PC-3 (cell line): Measurements from ENCODE around the gene PAQR5. TPM values are rescaled to one million over a fixed set of nuclear protein-coding genes. Genes with fewer than 3 reads are reported as not detected.
"Not testable (repeated sequence)": the region's sequence is repeated elsewhere in the genome, so short reads cannot be mapped to it uniquely, and the experiment has no call there.

Experiments
- ATAC-seq: fragments of 200-7000 bp; cut with Tn5 transposase; 2 replicates; pipeline ENCODE4 v1.9.1; 2020; ENCODE audit warnings: mild to moderate bottlenecking, moderate library complexity
- BruUV-seq: library from RNA; stranded (reverse); fragments of 400-500 nt; replicated peaks from 2 replicates; lab custom pipeline; 2021; lab: Mats Ljungman, UMichigan
- CTCF ChIA-PET: fragments of 300-600 bp; sonication (Branson Sonifier 250); formaldehyde crosslinking; loops from one replicate; lab custom pipeline; 2022; ENCODE audit warnings: antibody characterized with exemption; lab: Charles Lee
- POLR2A ChIA-PET: fragments of 300-600 bp; sonication (Branson Sonifier 250); formaldehyde crosslinking; loops from one replicate; lab custom pipeline; 2022; ENCODE audit warnings: antibody characterized with exemption; ENCODE audit not compliant: unreplicated experiment; lab: Charles Lee
- DNase-seq: peaks from one replicate; pipeline ENCODE4 v3.0.0-alpha.2; 2015
- H2AFZ ChIP-seq: fragments of 300-600 bp; sonication (generic); 2 replicates; pipeline ENCODE4 v1.6.0; 2016; ENCODE audit warnings: antibody characterized with exemption, low read length
- H3F3A ChIP-seq: fragments of 300-600 bp; sonication (generic); one replicate; pipeline ENCODE4 v1.6.0; 2017; ENCODE audit warnings: antibody characterized with exemption, low read length, control low read depth, mild to moderate bottlenecking; ENCODE audit not compliant: unreplicated experiment
- H3K27ac ChIP-seq: fragments of 300-600 bp; sonication (generic); 2 replicates; pipeline ENCODE4 v1.5.1; 2016; ENCODE audit warnings: mild to moderate bottlenecking, low read length
- H3K27me3 ChIP-seq: fragments of 300-600 bp; sonication (generic); 2 replicates; pipeline ENCODE4 v1.6.1; 2016; ENCODE audit warnings: low read length, mixed read lengths
- H3K36me3 ChIP-seq: fragments of 300-600 bp; sonication (generic); 2 replicates; pipeline ENCODE4 v1.6.1; 2016; ENCODE audit warnings: low read depth, mixed run types, low read length, mixed read lengths
- H3K4me1 ChIP-seq: fragments of 300-600 bp; sonication (generic); 2 replicates; pipeline ENCODE4 v1.5.1; 2016; ENCODE audit warnings: low read length; ENCODE audit not compliant: insufficient read depth
- H3K4me2 ChIP-seq: fragments of 300-600 bp; sonication (generic); 2 replicates; pipeline ENCODE4 v1.6.0; 2016; ENCODE audit warnings: low read length
- H3K4me3 ChIP-seq: fragments of 300-600 bp; sonication (generic); 2 replicates; pipeline ENCODE4 v1.5.1; 2016; ENCODE audit warnings: mild to moderate bottlenecking, low read length, mixed read lengths
- H3K79me2 ChIP-seq: fragments of 300-600 bp; sonication (generic); 2 replicates; pipeline ENCODE4 v1.6.1; 2017; ENCODE audit warnings: low read length, mixed read lengths
- H3K9ac ChIP-seq: fragments of 300-600 bp; sonication (generic); 2 replicates; pipeline ENCODE4 v1.6.0; 2016; ENCODE audit warnings: mild to moderate bottlenecking, low read length
- H3K9me2 ChIP-seq: fragments of 300-600 bp; sonication (generic); replicated peaks from 2 replicates; pipeline ENCODE4 v1.6.1; 2016; ENCODE audit warnings: mixed run types, low read length, mixed read lengths
- H3K9me3 ChIP-seq: fragments of 300-600 bp; sonication (generic); 2 replicates; pipeline ENCODE4 v1.6.1; 2016; ENCODE audit warnings: low read length, mixed read lengths
- H4K20me1 ChIP-seq: fragments of 300-600 bp; sonication (generic); 2 replicates; pipeline ENCODE4 v1.6.1; 2016; ENCODE audit warnings: low read length, mixed read lengths
- EZH2 ChIP-seq: fragments of 300-600 bp; sonication (generic); IDR thresholded peaks from one replicate; pipeline ENCODE4 v1.6.1; 2017; ENCODE audit warnings: antibody characterized with exemption, mild to moderate bottlenecking, low read length; ENCODE audit not compliant: unreplicated experiment
- EZH2phosphoT487 ChIP-seq: fragments of 300-600 bp; sonication (generic); IDR thresholded peaks from 2 replicates; pipeline ENCODE4 v1.6.1; 2018; ENCODE audit warnings: mild to moderate bottlenecking, antibody characterized with exemption, low read length, borderline replicate concordance
- intact Hi-C: fragments of 100-400 bp; cut with micrococcal nuclease; formaldehyde crosslinking; loops from 2 replicates; pipeline ENCODE4 v1.9.0; 2023
- total RNA-seq: library from RNA; depleted of rRNA; stranded (reverse); fragments of >200 nt; gene quantifications from 2 replicates; pipeline ENCODE4 v1.2.3, GENCODE V29; 2014
- TF ChIP-seq, protein P1 (sequence below): fragments of 300-600 bp; sonication (generic); conservative IDR thresholded peaks from 2 replicates; pipeline ENCODE4 v1.5.1; 2017; ENCODE audit warnings: antibody characterized with exemption, low read depth, mild to moderate bottlenecking, low read length

Gene PAQR5
- total RNA-seq, 1 experiment from 2014 or later = 12.2 TPM

DNA sequence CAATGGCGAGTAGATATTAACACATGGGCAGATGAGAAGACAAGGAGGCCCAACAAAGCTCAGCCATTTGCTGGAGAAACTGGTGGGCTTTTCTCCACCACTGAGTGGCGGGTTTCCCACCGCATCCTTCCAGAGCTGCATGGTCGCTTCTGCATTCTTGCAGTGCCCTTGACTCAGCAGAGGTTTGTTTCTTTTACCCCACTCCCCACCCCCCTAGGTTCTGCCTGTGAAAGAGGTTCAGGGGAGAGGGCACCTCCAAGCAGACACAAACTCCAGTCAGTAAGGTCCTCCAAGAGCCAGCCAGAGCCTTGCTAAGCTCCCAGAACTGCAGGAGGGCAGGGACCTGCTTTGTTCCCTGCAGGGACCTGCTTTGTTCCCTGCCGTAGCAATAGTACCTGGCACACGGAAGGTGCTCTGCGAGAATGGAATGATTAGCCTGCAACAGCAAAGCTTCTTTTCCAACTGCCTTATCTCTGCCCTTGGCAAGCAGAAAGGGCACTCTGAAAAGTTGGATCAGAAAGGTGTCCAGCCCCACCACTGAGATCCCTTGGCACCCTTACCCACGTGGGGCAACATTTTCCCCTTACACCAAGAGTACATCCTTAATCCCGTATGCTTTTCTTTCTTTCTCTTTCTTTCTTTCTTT, 1.4 kb downstream of the PAQR5 start:
- ChIA-PET POLR2A (no interaction called here), CTCF (no interaction called here)
- no peaks in the 10 kb centered on the region for H4K20me1 ChIP-seq
- no peaks in the 10 kb centered on the region for H3K9me3 ChIP-seq
- no peak overlapping the region for H3K27ac ChIP-seq
- no peaks in the 10 kb centered on the region for H3F3A ChIP-seq
- no peaks in the 10 kb centered on the region for H3K9me2 ChIP-seq
- H3K36me3 ChIP-seq = no peaks in the 10 kb centered on the region; the same call in 1 of the 2 replicates
- H3K27me3 ChIP-seq = no peaks in the 10 kb centered on the region
- H3K4me3 ChIP-seq = no peak overlapping the region; the same call in 1 of the 2 replicates
- H3K9ac ChIP-seq = no peak overlapping the region
- DNase-seq = no peak
- H2AFZ ChIP-seq = no peak overlapping the region
- BruUV-seq = TSS peak; percentile 44
- ATAC-seq = no peak
- no peak for TF ChIP-seq EZH2
- peaks cover 26% of the 10 kb centered on the region for H3K4me1 ChIP-seq
- H3K4me2 ChIP-seq = peak overlapping the region; percentile 93
- intact Hi-C loops = no loop called here
- H3K79me2 ChIP-seq = no peaks in the 10 kb centered on the region; the same call in 1 of the 2 replicates

DNA sequence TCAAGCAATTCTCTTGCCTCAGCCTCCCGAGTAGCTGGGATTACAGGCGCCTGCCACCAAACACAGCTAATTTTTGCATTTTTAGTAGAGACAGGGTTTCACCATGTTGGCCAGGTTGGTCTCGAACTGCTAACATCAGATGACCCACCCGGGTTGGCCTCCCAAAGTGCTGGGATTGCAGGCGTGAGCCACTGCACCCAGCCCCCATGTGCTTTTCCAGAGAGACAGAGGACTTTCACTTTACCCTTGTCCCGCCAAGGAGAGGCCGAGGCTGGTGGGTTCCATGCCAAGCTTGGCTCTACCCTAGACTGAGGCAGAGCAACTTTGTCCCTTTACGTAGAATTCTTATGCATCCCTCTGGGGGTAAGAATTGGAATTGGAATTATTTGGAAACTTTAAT, 2.4 kb downstream of the PAQR5 start:
- H3K79me2 ChIP-seq, H3K9ac ChIP-seq, H3F3A ChIP-seq, BruUV-seq, ATAC-seq, H3K36me3 ChIP-seq, POLR2A ChIA-PET, H3K4me2 ChIP-seq, intact Hi-C loops, H3K4me3 ChIP-seq, H3K27ac ChIP-seq, H3K9me3 ChIP-seq, DNase-seq, H3K27me3 ChIP-seq, CTCF ChIA-PET, H4K20me1 ChIP-seq, H3K9me2 ChIP-seq, H2AFZ ChIP-seq: not testable (repeated sequence)
- peaks cover 36% of the 10 kb centered on the region for H3K4me1 ChIP-seq

DNA sequence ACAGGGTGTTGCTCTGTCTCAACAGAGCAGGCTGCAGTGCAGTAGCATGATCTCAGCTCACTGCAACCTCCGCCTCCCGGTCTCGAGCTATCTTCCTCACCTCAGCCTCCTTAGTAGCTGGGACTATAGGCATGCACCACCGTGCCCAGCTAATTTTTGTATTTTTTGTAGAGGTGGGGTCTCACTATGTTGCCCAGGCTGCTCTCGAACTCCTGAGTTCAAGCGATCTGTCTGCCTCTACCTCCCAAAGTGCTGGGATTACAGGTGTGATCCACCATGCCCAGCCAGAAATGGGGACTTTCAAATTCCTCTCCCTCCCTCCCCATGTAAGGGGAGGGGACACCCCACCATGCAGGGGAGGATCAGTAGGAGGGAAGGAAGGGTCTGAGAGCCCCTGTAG, 3.4 kb downstream of the PAQR5 start:
- intact Hi-C loops, H3K9me2 ChIP-seq, H3K4me2 ChIP-seq, H3K27ac ChIP-seq, H2AFZ ChIP-seq, H3K9me3 ChIP-seq, DNase-seq, H4K20me1 ChIP-seq, CTCF ChIA-PET, H3K27me3 ChIP-seq, H3K36me3 ChIP-seq, H3F3A ChIP-seq, H3K9ac ChIP-seq, POLR2A ChIA-PET, BruUV-seq, ATAC-seq, H3K4me3 ChIP-seq: not testable (repeated sequence)
- Histone ChIP-seq H3K4me1 (peaks cover 39% of the 10 kb centered on the region), H3K79me2 (peaks cover 10% of the 10 kb centered on the region; the same call in 1 of the 2 replicates)

DNA sequence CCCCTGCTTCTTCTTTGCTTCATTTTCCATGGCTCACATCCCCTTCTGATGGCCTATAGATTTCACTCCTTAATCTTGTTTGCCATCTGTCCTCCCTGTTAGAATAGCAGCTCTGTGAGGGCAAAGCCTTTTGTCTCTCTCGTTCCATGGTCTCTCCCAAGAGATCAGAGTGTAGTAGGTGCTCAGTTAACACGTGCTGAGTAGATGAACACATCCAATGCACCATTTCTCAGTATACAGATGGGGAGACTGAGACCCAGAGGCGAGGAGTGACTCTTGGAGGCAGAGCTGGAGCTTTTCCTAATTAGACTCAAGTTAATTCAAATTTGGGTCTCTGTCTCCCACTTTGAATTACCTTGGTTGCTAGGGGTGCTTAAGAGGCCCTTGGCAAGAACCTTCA, 4.2 kb downstream of the PAQR5 start:
- peaks cover 46% of the 10 kb centered on the region for H3K4me1 ChIP-seq
- no peak overlapping the region for H3K9ac ChIP-seq
- H3K4me2 ChIP-seq = no peak overlapping the region
- peaks cover 10% of the 10 kb centered on the region; the same call in 1 of the 2 replicates for H3K79me2 ChIP-seq
- ATAC-seq = no peak
- BruUV-seq = no TSS peak
- POLR2A ChIA-PET = no interaction called here
- H3K9me2 ChIP-seq = no peaks in the 10 kb centered on the region
- H2AFZ ChIP-seq = no peak overlapping the region
- DNase-seq = no peak
- H3K27ac ChIP-seq = no peak overlapping the region
- CTCF ChIA-PET = no interaction called here
- no peaks in the 10 kb centered on the region for H3F3A ChIP-seq
- H4K20me1 ChIP-seq = no peaks in the 10 kb centered on the region
- intact Hi-C loops = no loop called here
- H3K27me3 ChIP-seq = no peaks in the 10 kb centered on the region
- peaks cover 5% of the 10 kb centered on the region; the same call in 1 of the 2 replicates for H3K36me3 ChIP-seq
- TF ChIP-seq EZH2 (no peak), EZH2phosphoT487 (no peak)
- TF ChIP-seq, protein P1, sequence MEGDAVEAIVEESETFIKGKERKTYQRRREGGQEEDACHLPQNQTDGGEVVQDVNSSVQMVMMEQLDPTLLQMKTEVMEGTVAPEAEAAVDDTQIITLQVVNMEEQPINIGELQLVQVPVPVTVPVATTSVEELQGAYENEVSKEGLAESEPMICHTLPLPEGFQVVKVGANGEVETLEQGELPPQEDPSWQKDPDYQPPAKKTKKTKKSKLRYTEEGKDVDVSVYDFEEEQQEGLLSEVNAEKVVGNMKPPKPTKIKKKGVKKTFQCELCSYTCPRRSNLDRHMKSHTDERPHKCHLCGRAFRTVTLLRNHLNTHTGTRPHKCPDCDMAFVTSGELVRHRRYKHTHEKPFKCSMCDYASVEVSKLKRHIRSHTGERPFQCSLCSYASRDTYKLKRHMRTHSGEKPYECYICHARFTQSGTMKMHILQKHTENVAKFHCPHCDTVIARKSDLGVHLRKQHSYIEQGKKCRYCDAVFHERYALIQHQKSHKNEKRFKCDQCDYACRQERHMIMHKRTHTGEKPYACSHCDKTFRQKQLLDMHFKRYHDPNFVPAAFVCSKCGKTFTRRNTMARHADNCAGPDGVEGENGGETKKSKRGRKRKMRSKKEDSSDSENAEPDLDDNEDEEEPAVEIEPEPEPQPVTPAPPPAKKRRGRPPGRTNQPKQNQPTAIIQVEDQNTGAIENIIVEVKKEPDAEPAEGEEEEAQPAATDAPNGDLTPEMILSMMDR = no peak
- H3K4me3 ChIP-seq = no peak overlapping the region
- H3K9me3 ChIP-seq = no peaks in the 10 kb centered on the region
